Measurements from ENCODE around the gene USB1. TPM values are rescaled to one million over a fixed set of nuclear protein-coding genes. Genes with fewer than 3 reads are reported as not detected.

The USB1 gene
- total RNA-seq, 1 experiment from 2014 or later, result 73.1 TPM

- ChIA-PET POLR2A (no interaction called here), CTCF (no interaction called here), RAD21 (ENCODE audit: low non-redundant PET in 1 of 2, low total read pairs in 2 of 2, uncharacterized antibody in 2 of 2, unreplicated experiment in 2 of 2) (no interaction called here)
- no peaks in the 10 kb centered on the region for H3K9me3 ChIP-seq (ENCODE audit: control insufficient read depth in 1 of 2, insufficient read depth in 1 of 2, low read depth in 1 of 2, low read length in 2 of 2)
- intact Hi-C loops (cut with micrococcal nuclease), result no loop called here
- no peak for ATAC-seq
- no peak overlapping the region for H3K4me2 ChIP-seq (ENCODE audit: low read length)
- H2AFZ ChIP-seq (ENCODE audit: low read depth, low read length, poor library complexity, severe bottlenecking), result no peak overlapping the region
- H3K9me2 ChIP-seq (ENCODE audit: insufficient read depth), result no peaks in the 10 kb centered on the region
- no peaks in the 10 kb centered on the region for H4K20me1 ChIP-seq (ENCODE audit: insufficient read depth)
- no peaks in the 10 kb centered on the region for H3K79me2 ChIP-seq (ENCODE audit: insufficient read depth, low read length)
- no peak overlapping the region for H3K27ac ChIP-seq (ENCODE audit: low read depth, low read length)
- no peak for DNase-seq (ENCODE audit: low read depth, low spot score)
- no peak overlapping the region for H3K9ac ChIP-seq (ENCODE audit: low read length)
- TF ChIP-seq ZBTB33 (IDR thresholded peaks at IDR 0.05; ENCODE audit: extremely low read depth, insufficient replicate concordance, low read length) (no peak), CBX3 (IDR thresholded peaks at IDR 0.05; ENCODE audit: low read depth) (no peak), SP1 (IDR thresholded peaks at IDR 0.05; ENCODE audit: low read depth) (no peak), POLR2A (IDR thresholded peaks at IDR 0.05; ENCODE audit: borderline replicate concordance, extremely low read depth, insufficient read depth, insufficient read length) (no peak), CTCF (IDR thresholded peaks at IDR 0.05 in 2 of 3, conservative IDR thresholded peaks at IDR 0.05 in 1 of 3; ENCODE audit: borderline replicate concordance in 1 of 3, insufficient read depth in 1 of 3, low read depth in 2 of 3, low read length in 2 of 3) (no peak), CEBPB (IDR thresholded peaks at IDR 0.05; ENCODE audit: low read depth) (no peak), SIN3A (IDR thresholded peaks at IDR 0.05; ENCODE audit: low read depth) (no peak), MAX (IDR thresholded peaks at IDR 0.05) (no peak), RAD21 (IDR thresholded peaks at IDR 0.05; ENCODE audit: low read depth) (no peak), ZNF274 (IDR thresholded peaks at IDR 0.05; ENCODE audit: low read depth, low read length) (no peak), POLR2AphosphoS5 (IDR thresholded peaks at IDR 0.05; ENCODE audit: low read depth, low read length) (no peak), ZFX (IDR thresholded peaks at IDR 0.05) (no peak), REST (IDR thresholded peaks at IDR 0.05; ENCODE audit: low read depth) (no peak), TCF7L2 (IDR thresholded peaks at IDR 0.05; ENCODE audit: borderline replicate concordance, extremely low read depth, insufficient read depth, insufficient read length) (no peak), SRF (IDR thresholded peaks at IDR 0.05; ENCODE audit: low read depth) (no peak), EGR1 (IDR thresholded peaks at IDR 0.05; ENCODE audit: low read depth) (no peak), EZH2 (IDR thresholded peaks at IDR 0.05) (no peak), ELF1 (IDR thresholded peaks at IDR 0.05; ENCODE audit: borderline replicate concordance, low read depth) (no peak), FOSL1 (IDR thresholded peaks at IDR 0.05; ENCODE audit: low read depth) (no peak), EZH2phosphoT487 (IDR thresholded peaks at IDR 0.05; ENCODE audit: borderline replicate concordance) (no peak)
- BruUV-seq (replicated peaks), result no TSS peak
- no peaks in the 10 kb centered on the region for H3K36me3 ChIP-seq (ENCODE audit: control insufficient read depth in 1 of 2, insufficient read depth in 2 of 2, low read length in 2 of 2)
- no peaks in the 10 kb centered on the region for H3K4me1 ChIP-seq (ENCODE audit: control insufficient read depth in 1 of 2, insufficient read depth in 2 of 2, low read length in 2 of 2)
- no peak overlapping the region for H3K4me3 ChIP-seq (replicated peaks in 1 of 2; ENCODE audit: low read depth in 1 of 2, low read length in 2 of 2)
- H3K27me3 ChIP-seq (ENCODE audit: insufficient read depth, low read length), result peaks cover 12% of the 10 kb centered on the region
Observed at GRCh38 chr16:58053682-58054005, 52.4 kb downstream of the USB1 start.

All from HCT116 (cell line).